HEK293T (cell line): ENCODE data around the gene GTSE1.

Source experiments
- ARNT ChIP-seq: fragments of 450-650 bp; IDR thresholded peaks from 2 replicates; pipeline ENCODE4 v1.6.1; 2017; ENCODE audit warnings: mild to moderate bottlenecking
- SP1 ChIP-seq: fragments of 450-650 bp; IDR thresholded peaks from 2 replicates; pipeline ENCODE4 v1.6.1; 2017
- SUZ12 ChIP-seq: fragments of 450-650 bp; IDR thresholded peaks from 2 replicates; pipeline ENCODE4 v1.6.1; 2016; ENCODE audit warnings: mild to moderate bottlenecking

GRCh38 chr22:46368871-46369715 is 72.4 kb downstream of the GTSE1 start:
- TF ChIP-seq SUZ12 (no peak), SP1 (no peak), ARNT (no peak)
